K562 (cell line): Measurements from ENCODE around the gene ATXN7L2.

Experiments
- CTCF ChIP-seq, 3 experiments: IDR thresholded peaks in 2 of 3; conservative IDR thresholded peaks in 1 of 3; 2 replicates each; pipeline ENCODE4 v1.5.1; 2011 to 2012; ENCODE audit warnings: low read length in 3 of 3, mild to moderate bottlenecking in 3 of 3, control low read depth in 2 of 3, improper control_type of control experiment in 1 of 3, inconsistent platforms in 1 of 3, low read depth in 1 of 3, mixed read lengths in 1 of 3, moderate library complexity in 1 of 3; ENCODE audit not compliant: insufficient read depth in 2 of 3
- KAT2B ChIP-seq: IDR thresholded peaks from one replicate; pipeline ENCODE4 v1.6.1; 2012; ENCODE audit warnings: low read depth, mild to moderate bottlenecking, control low read depth, inconsistent platforms, low read length, moderate library complexity
- ZNF408 ChIP-seq: fragments of 250-450 bp; sonication (Bioruptor Pico); IDR thresholded peaks from 2 replicates; pipeline ENCODE4 v1.4.0; 2020; ENCODE audit warnings: low read depth, mild to moderate bottlenecking, moderate library complexity

GRCh38 chr1:109468903-109469302 is 14.8 kb upstream of the ATXN7L2 start:
- TF ChIP-seq CTCF (IDR thresholded peaks at IDR 0.05 in 2 of 3, conservative IDR thresholded peaks at IDR 0.05 in 1 of 3; ENCODE audit: insufficient read depth in 2 of 3, low read depth in 1 of 3, low read length in 3 of 3) (no peak), ZNF408 (CRISPR knock-in tag) (no peak), KAT2B (no peak)
